Ishikawa (cell line): ENCODE results near the gene INPP4B.

Experiments used
- CEBPB ChIP-seq: IDR thresholded peaks from 2 replicates; pipeline ENCODE4 v1.6.1; 2012
- CREB1 ChIP-seq: IDR thresholded peaks from 2 replicates; pipeline ENCODE4 v1.6.1; 2012; ENCODE audit warnings: low read depth
- EGR1 ChIP-seq: IDR thresholded peaks from 2 replicates; pipeline ENCODE4 v1.6.1; 2012
- EP300 ChIP-seq: IDR thresholded peaks from 2 replicates; pipeline ENCODE4 v1.6.1; 2012; ENCODE audit warnings: borderline replicate concordance
- MAX ChIP-seq: IDR thresholded peaks from 2 replicates; pipeline ENCODE4 v1.6.1; 2012
- NFIC ChIP-seq: IDR thresholded peaks from 2 replicates; pipeline ENCODE4 v1.6.1; 2012
- YY1 ChIP-seq: IDR thresholded peaks from 2 replicates; pipeline ENCODE4 v1.6.1; 2012; ENCODE audit warnings: low read depth
- ZBTB7A ChIP-seq: IDR thresholded peaks from 2 replicates; pipeline ENCODE4 v1.6.1; 2012; ENCODE audit warnings: low read depth

DNA sequence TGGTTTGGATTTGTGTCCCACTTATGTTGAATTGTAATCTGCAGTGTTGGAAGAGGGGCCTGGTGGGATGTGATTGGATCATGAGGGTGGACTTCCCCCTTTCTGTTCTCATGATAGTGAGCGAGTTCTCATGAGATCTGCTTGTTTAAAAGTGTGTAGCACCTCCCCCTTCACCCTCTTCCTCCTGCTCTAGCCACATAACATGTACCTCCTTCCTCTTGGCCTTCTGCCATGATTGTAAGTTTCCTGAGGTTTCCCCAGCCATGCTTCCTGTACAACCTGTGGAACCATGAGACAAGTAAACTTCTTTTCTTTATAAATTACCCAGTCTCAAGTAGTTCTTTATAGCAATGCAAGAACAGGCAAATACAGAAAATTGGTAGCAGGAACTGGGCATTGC lies 138.7 kb downstream of the INPP4B start:
- TF ChIP-seq MAX, result no peak
- no peak for TF ChIP-seq EP300
- no peak for TF ChIP-seq CREB1
- no peak for TF ChIP-seq EGR1
- TF ChIP-seq YY1, result no peak
- no peak for TF ChIP-seq CEBPB
- no peak for TF ChIP-seq ZBTB7A
- TF ChIP-seq NFIC, result no peak
